H9 (cell line): ENCODE measurements around the gene PIP5K1C. TPM values are rescaled to one million over a fixed set of nuclear protein-coding genes. Genes with fewer than 3 reads are reported as not detected.

Source experiments
- DNase-seq: peaks from one replicate; pipeline ENCODE4 v3.0.0-alpha.2; 2017
- H2AFZ ChIP-seq: one replicate; pipeline ENCODE4 v1.6.1; 2013; ENCODE audit warnings: mild to moderate bottlenecking, low read length, control low read depth, moderate library complexity
- H2AK5ac ChIP-seq: 2 replicates; pipeline ENCODE4 v1.6.1; 2013; ENCODE audit warnings: low read length, control low read depth, mixed read lengths; ENCODE audit not compliant: insufficient read length
- H2BK120ac ChIP-seq: one replicate; pipeline ENCODE4 v1.6.1; 2013; ENCODE audit warnings: low read depth, mild to moderate bottlenecking, low read length, control low read depth, inconsistent platforms; ENCODE audit not compliant: poor library complexity, severe bottlenecking
- H2BK12ac ChIP-seq: 2 replicates; pipeline ENCODE4 v1.6.1; 2013; ENCODE audit warnings: low read length, control low read depth, mixed read lengths, low read depth; ENCODE audit not compliant: insufficient read length
- H2BK15ac ChIP-seq: 2 replicates; pipeline ENCODE4 v1.6.1; 2013; ENCODE audit warnings: low read depth, low read length, control low read depth
- H2BK20ac ChIP-seq: one replicate; pipeline ENCODE4 v1.6.1; 2013; ENCODE audit warnings: low read depth, mild to moderate bottlenecking, low read length, control low read depth, inconsistent platforms; ENCODE audit not compliant: poor library complexity, severe bottlenecking
- H2BK5ac ChIP-seq: 2 replicates; pipeline ENCODE4 v1.6.1; 2013; ENCODE audit warnings: low read length, control low read depth, mixed read lengths; ENCODE audit not compliant: insufficient read length
- H3K14ac ChIP-seq: 2 replicates; pipeline ENCODE4 v1.6.1; 2013; ENCODE audit warnings: low read length, control low read depth; ENCODE audit not compliant: insufficient read depth
- H3K18ac ChIP-seq: 2 replicates; pipeline ENCODE4 v1.6.1; 2013; ENCODE audit warnings: low read depth, mild to moderate bottlenecking, mixed read lengths, low read length, control low read depth; ENCODE audit not compliant: insufficient read length
- H3K23ac ChIP-seq: 2 replicates; pipeline ENCODE4 v1.6.1; 2013; ENCODE audit warnings: low read length, control low read depth, mixed read lengths, low read depth; ENCODE audit not compliant: insufficient read length
- H3K23me2 ChIP-seq: 2 replicates; pipeline ENCODE4 v1.6.1; 2013; ENCODE audit warnings: low read depth, mild to moderate bottlenecking, mixed read lengths, low read length, control low read depth; ENCODE audit not compliant: insufficient read length, poor library complexity, severe bottlenecking
- H3K27ac ChIP-seq: 2 replicates; pipeline ENCODE4 v1.5.1; 2013; ENCODE audit warnings: low read length, control low read depth, mixed read lengths, low read depth; ENCODE audit not compliant: insufficient read length
- H3K27me3 ChIP-seq: 2 replicates; pipeline ENCODE4 v1.6.1; 2013; ENCODE audit warnings: low read length, control low read depth, inconsistent platforms; ENCODE audit not compliant: insufficient read depth
- H3K4ac ChIP-seq: 2 replicates; pipeline ENCODE4 v1.6.1; 2013; ENCODE audit warnings: low read depth, mild to moderate bottlenecking, control low read depth, inconsistent platforms, low read length, moderate library complexity
- H3K4me1 ChIP-seq: 2 replicates; pipeline ENCODE4 v1.6.1; 2013; ENCODE audit warnings: low read length, control low read depth, inconsistent platforms; ENCODE audit not compliant: insufficient read depth
- H3K4me2 ChIP-seq: 2 replicates; pipeline ENCODE4 v1.6.1; 2013; ENCODE audit warnings: low read length, control low read depth, mixed read lengths; ENCODE audit not compliant: insufficient read length, insufficient read depth
- H3K56ac ChIP-seq: 2 replicates; pipeline ENCODE4 v1.6.1; 2013; ENCODE audit warnings: low read depth, mild to moderate bottlenecking, mixed read lengths, low read length, control low read depth; ENCODE audit not compliant: insufficient read length
- H3K79me1 ChIP-seq: 2 replicates; pipeline ENCODE4 v1.6.1; 2013; ENCODE audit warnings: low read depth, mild to moderate bottlenecking, moderate library complexity, low read length, control low read depth, inconsistent platforms; ENCODE audit not compliant: insufficient read depth, poor library complexity, severe bottlenecking
- H3K79me2 ChIP-seq: 2 replicates; pipeline ENCODE4 v1.6.1; 2013; ENCODE audit warnings: low read length, control low read depth, inconsistent platforms; ENCODE audit not compliant: insufficient read depth
- H3K9ac ChIP-seq: 2 replicates; pipeline ENCODE4 v1.6.1; 2013; ENCODE audit warnings: low read length, control low read depth, mixed read lengths; ENCODE audit not compliant: insufficient read length; ENCODE audit errors: extremely low read depth
- H3K9me3 ChIP-seq: one replicate; pipeline ENCODE4 v1.6.1; 2013; ENCODE audit warnings: low read depth, low read length, inconsistent platforms; ENCODE audit not compliant: control insufficient read depth
- H3T11ph ChIP-seq: one replicate; pipeline ENCODE4 v1.6.1; 2013; ENCODE audit warnings: mild to moderate bottlenecking, low read length, control low read depth, inconsistent platforms
- H4K20me1 ChIP-seq: one replicate; pipeline ENCODE4 v1.6.1; 2013; ENCODE audit not compliant: control insufficient read depth, insufficient read length, insufficient read depth
- H4K5ac ChIP-seq: 2 replicates; pipeline ENCODE4 v1.6.1; 2013; ENCODE audit warnings: low read depth, mild to moderate bottlenecking, mixed read lengths, low read length, control low read depth; ENCODE audit not compliant: insufficient read length
- H4K8ac ChIP-seq: replicated peaks from 2 replicates; pipeline ENCODE4 v1.6.1; 2013; ENCODE audit warnings: low read length, control low read depth, mixed read lengths, low read depth; ENCODE audit not compliant: insufficient read length
- H4K91ac ChIP-seq: 2 replicates; pipeline ENCODE4 v1.6.1; 2013; ENCODE audit warnings: low read depth, mild to moderate bottlenecking, moderate library complexity, mixed read lengths, low read length, control low read depth; ENCODE audit not compliant: insufficient read length
- H3K27ac Mint-ChIP-seq, 3 experiments: 2 replicates in 2 of 3; 3 replicates in 1 of 3; pipeline ENCODE4 v1.8.0; 2020 to 2021; ENCODE audit warnings: mixed read lengths in 3 of 3, mild to moderate bottlenecking in 1 of 3, moderate library complexity in 1 of 3
- H3K27me3 Mint-ChIP-seq: 2 replicates; pipeline ENCODE4 v1.8.0; 2021; ENCODE audit warnings: low read depth, mild to moderate bottlenecking, moderate library complexity, mixed read lengths
- H3K36me3 Mint-ChIP-seq, 3 experiments: 2 replicates in 2 of 3; 3 replicates in 1 of 3; pipeline ENCODE4 v1.8.0; 2020 to 2021; ENCODE audit warnings: low read depth in 3 of 3, mixed read lengths in 3 of 3; ENCODE audit not compliant: insufficient read depth in 1 of 3
- H3K4me1 Mint-ChIP-seq, 2 experiments: 2 replicates each; pipeline ENCODE4 v1.8.0; 2020; ENCODE audit warnings: mixed read lengths in 2 of 2
- H3K4me3 Mint-ChIP-seq, 2 experiments: 2 replicates in 1 of 2; 3 replicates in 1 of 2; pipeline ENCODE4 v1.8.0; 2020 to 2021; ENCODE audit warnings: mild to moderate bottlenecking in 2 of 2, mixed read lengths in 2 of 2, moderate library complexity in 1 of 2
- H3K9me3 Mint-ChIP-seq, 2 experiments: 2 replicates in 1 of 2; 3 replicates in 1 of 2; pipeline ENCODE4 v1.8.0; 2020; ENCODE audit warnings: mild to moderate bottlenecking in 2 of 2, mixed read lengths in 2 of 2, moderate library complexity in 1 of 2
- CTCF ChIP-seq: fragments of 200-600 bp; sonication (generic); conservative IDR thresholded peaks from 3 replicates; pipeline ENCODE4 v1.8.0; 2021; ENCODE audit warnings: antibody characterized with exemption, mild to moderate bottlenecking
- WGBS: extraction: QIAGEN DNeasy Blood & Tissue Kit; methylation state at CpG from one replicate; pipeline ENCODE4 v1.1.7; 2013; ENCODE audit warnings: missing lambda C conversion rate, low lambda C conversion rate, mixed read lengths; ENCODE audit not compliant: insufficient read length; ENCODE audit errors: extremely low coverage; 5-methylcytosine and 5-hydroxymethylcytosine counted together
- total RNA-seq: library from RNA; stranded (reverse); gene quantifications from 2 replicates; pipeline ENCODE4 v1.2.1, GENCODE V29; 2021

Gene PIP5K1C
- total RNA-seq, 1 experiment from 2014 or later = 41.7 TPM

DNA sequence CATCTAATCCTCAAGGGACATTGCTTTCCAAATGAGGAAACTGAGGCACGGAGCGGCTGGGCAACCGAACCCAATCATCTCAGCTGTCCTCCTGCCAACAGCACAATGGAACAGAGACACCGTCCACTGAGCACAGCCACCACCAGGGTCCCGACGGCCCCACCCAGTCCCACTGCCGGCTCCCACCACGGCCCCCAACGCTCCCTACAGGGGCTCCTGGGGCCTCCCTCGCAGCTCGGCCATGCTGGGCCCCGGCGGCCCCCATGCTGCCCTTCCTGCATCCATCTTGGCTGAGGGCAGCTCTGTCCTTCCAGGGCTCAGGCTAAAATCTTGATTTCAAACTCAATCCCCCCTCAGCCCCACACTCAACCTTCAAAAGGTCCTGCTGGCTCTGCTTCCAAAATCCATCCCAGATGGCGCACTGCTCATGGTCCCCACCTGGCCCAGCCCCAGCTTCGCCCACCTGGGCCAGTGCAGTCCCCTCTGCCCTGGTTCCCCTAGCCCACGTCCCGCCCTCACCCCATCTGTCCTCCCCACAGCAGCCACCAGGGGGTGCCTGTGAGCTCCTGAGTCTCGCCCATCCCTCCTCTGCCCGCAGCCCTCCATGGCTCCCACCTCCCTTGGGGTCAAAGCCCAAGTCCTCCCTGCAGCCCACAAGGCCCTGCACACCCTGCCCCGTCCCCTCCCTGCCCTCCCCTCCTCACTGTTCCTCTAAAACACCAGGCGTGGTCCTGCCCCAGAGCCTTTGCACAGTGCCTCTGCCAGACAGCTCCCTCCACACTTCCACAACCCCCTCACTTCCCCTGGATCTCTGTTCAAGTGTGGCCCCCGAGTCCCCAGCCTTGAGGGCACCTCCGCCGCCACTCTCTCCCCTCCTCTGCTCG, 7.9 kb downstream of the PIP5K1C start:
- Mint-ChIP-seq H3K27me3 (no peaks in the 10 kb centered on the region), H3K4me3 (no peak overlapping the region), H3K4me1 (peaks cover 4 to 8% of the 10 kb centered on the region in 2 experiments), H3K9me3 (no peaks in the 10 kb centered on the region), H3K27ac (0 out of 7 replicates have a peak overlapping the region, but pooled peaks of 1 of the 3 experiments have one; percentile 66), H3K36me3 (peaks cover 3 to 18% (median 12%) of the 10 kb centered on the region in 3 experiments; a peak in 6 of 7 replicates)
- H2BK120ac ChIP-seq = no peak overlapping the region
- no peak overlapping the region for H3K18ac ChIP-seq
- no CpG with 5 or more reads among the region's 25 CpGs for WGBS
- H2BK20ac ChIP-seq = no peak overlapping the region
- H3K27me3 ChIP-seq = no peaks in the 10 kb centered on the region
- H3K9ac ChIP-seq = no peak overlapping the region
- no peaks in the 10 kb centered on the region for H3K9me3 ChIP-seq
- peaks cover 3% of the 10 kb centered on the region; the same call in 1 of the 2 replicates for H3K79me2 ChIP-seq
- no peak overlapping the region for H3K27ac ChIP-seq
- no peak overlapping the region for H2AK5ac ChIP-seq
- no peak overlapping the region for H2BK15ac ChIP-seq
- no peak overlapping the region for H3T11ph ChIP-seq
- peak; percentile 70 for TF ChIP-seq CTCF
- H3K4me1 ChIP-seq = peaks cover 1% of the 10 kb centered on the region; the same call in 1 of the 2 replicates
- H2AFZ ChIP-seq = no peak overlapping the region
- H4K20me1 ChIP-seq = peaks cover under 1% of the 10 kb centered on the region
- H3K56ac ChIP-seq = no peak overlapping the region
- H3K79me1 ChIP-seq = no peaks in the 10 kb centered on the region
- no peak overlapping the region for H4K5ac ChIP-seq
- H2BK12ac ChIP-seq = no peak overlapping the region
- no peak overlapping the region for H3K4ac ChIP-seq
- H3K4me2 ChIP-seq = no peak overlapping the region
- H2BK5ac ChIP-seq = no peak overlapping the region
- no peak overlapping the region for H4K8ac ChIP-seq
- H4K91ac ChIP-seq = no peak overlapping the region
- no peak for DNase-seq
- peaks cover 8% of the 10 kb centered on the region for H3K23me2 ChIP-seq
- no peak overlapping the region for H3K14ac ChIP-seq
- no peak overlapping the region for H3K23ac ChIP-seq
